Subcutaneous abdominal adipose tissue (tissue), 5 donors: Measurements from ENCODE around the gene KMT2D.

ENCODE experiments used
- H3K27ac ChIP-seq: one replicate; pipeline ENCODE4 v1.7.0; 2013; ENCODE audit warnings: low read depth, mild to moderate bottlenecking, inconsistent platforms, low read length, moderate library complexity
- H3K27me3 ChIP-seq, 5 donors: one replicate each; pipeline ENCODE4 v1.7.0; 2013; ENCODE audit warnings: low read length in 5 of 5, inconsistent platforms in 1 of 5; ENCODE audit not compliant: control insufficient read depth in 5 of 5, insufficient read depth in 4 of 5
- H3K36me3 ChIP-seq, 5 donors: one replicate each; pipeline ENCODE4 v1.7.0; 2013; ENCODE audit warnings: low read length in 5 of 5; ENCODE audit not compliant: control insufficient read depth in 5 of 5, insufficient read depth in 5 of 5
- H3K4me1 ChIP-seq, 5 donors: one replicate each; pipeline ENCODE4 v1.7.0; 2013; ENCODE audit warnings: low read length in 5 of 5, mild to moderate bottlenecking in 3 of 5, moderate library complexity in 1 of 5; ENCODE audit not compliant: control insufficient read depth in 5 of 5, insufficient read depth in 5 of 5
- H3K4me3 ChIP-seq, 5 donors: one replicate each; pipeline ENCODE4 v1.7.0; 2013; ENCODE audit warnings: low read length in 5 of 5, low read depth in 1 of 5
- H3K9ac ChIP-seq, 5 donors: one replicate each; pipeline ENCODE4 v1.7.0; 2013; ENCODE audit warnings: low read length in 5 of 5, mild to moderate bottlenecking in 4 of 5, moderate library complexity in 3 of 5
- H3K9me3 ChIP-seq, 5 donors: one replicate each; pipeline ENCODE4 v1.7.0; 2013; ENCODE audit warnings: low read length in 5 of 5; ENCODE audit not compliant: control insufficient read depth in 5 of 5
- donor health status: healthy.
- donor health status: healthy.
- donor health status: healthy.
- donor health status: healthy.
- donor health status: healthy.

Gene KMT2D

GRCh38 chr12:49044660-49045059 lies 15.9 kb downstream of the KMT2D start:
- peaks cover 7 to 100% (median 98%) of the 10 kb centered on the region in 5 donors for H3K36me3 ChIP-seq
- no peak overlapping the region for H3K27ac ChIP-seq
- peak overlapping the region in 1 of 5 donors; percentile 46 for H3K9ac ChIP-seq
- H3K9me3 ChIP-seq: no peaks in the 10 kb centered on the region
- H3K4me1 ChIP-seq: no peaks in the 10 kb centered on the region
- H3K27me3 ChIP-seq: no peaks in the 10 kb centered on the region
- H3K4me3 ChIP-seq: no peak overlapping the region

DNA sequence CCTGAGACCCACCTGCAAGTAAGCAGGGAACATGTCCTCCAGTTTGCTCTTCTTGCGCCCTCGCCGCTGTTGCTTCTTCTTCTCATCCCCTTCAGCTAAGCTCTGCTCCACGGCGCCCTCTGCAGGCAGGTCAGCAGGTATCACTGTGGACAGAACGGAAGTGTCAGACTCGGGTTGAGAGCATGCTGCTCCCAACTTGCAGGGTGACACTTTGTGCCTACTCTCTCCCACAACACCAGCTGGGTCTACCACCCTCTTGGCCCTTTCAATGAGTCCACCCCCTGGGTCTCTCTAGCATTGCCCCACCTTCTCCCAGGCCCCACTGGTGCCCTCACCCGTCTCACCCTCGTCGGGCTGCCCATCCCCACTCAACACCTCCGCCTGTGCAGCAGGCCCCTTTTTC lies 16.7 kb downstream of the KMT2D start:
- H3K27ac ChIP-seq: no peak overlapping the region
- H3K9ac ChIP-seq: no peak overlapping the region
- H3K4me3 ChIP-seq: no peak overlapping the region
- no peaks in the 10 kb centered on the region for H3K9me3 ChIP-seq
- H3K27me3 ChIP-seq: no peaks in the 10 kb centered on the region
- no peaks in the 10 kb centered on the region for H3K4me1 ChIP-seq
- H3K36me3 ChIP-seq: peaks cover 7 to 100% (median 98%) of the 10 kb centered on the region in 5 donors

DNA sequence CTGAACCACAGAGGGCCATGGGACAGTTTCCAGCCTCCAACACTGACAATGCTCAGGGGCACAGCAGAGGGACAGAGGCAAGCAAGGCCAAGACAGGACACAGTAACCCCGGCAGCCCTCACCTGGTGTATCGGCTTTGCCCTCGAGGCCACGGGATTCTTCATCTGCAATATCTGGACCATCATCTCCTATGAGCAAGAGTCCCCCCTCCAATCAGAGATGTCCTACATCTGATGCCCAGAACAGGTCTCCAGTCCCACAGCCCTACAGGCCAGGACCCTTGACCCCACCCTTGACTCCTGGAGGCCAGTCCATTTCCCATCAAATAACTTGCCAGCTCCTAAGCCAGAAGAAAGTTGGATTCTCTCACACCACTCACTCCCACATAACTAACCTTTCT lies 17.4 kb downstream of the KMT2D start:
- Histone ChIP-seq H3K36me3 (peaks cover 2 to 100% (median 98%) of the 10 kb centered on the region in 5 donors), H3K9ac (no peak overlapping the region), H3K27ac (no peak overlapping the region), H3K9me3 (no peaks in the 10 kb centered on the region), H3K4me1 (no peaks in the 10 kb centered on the region), H3K27me3 (no peaks in the 10 kb centered on the region), H3K4me3 (no peak overlapping the region)

- Histone ChIP-seq H3K9me3 (no peaks in the 10 kb centered on the region), H3K27ac (no peak overlapping the region), H3K4me1 (no peaks in the 10 kb centered on the region), H3K36me3 (peaks cover 0 to 100% (median 98%) of the 10 kb centered on the region in 5 donors), H3K9ac (no peak overlapping the region), H3K4me3 (no peak overlapping the region), H3K27me3 (no peaks in the 10 kb centered on the region)
These were observed 18.6 kb downstream of the KMT2D start for GRCh38 chr12:49041881-49042484.

DNA sequence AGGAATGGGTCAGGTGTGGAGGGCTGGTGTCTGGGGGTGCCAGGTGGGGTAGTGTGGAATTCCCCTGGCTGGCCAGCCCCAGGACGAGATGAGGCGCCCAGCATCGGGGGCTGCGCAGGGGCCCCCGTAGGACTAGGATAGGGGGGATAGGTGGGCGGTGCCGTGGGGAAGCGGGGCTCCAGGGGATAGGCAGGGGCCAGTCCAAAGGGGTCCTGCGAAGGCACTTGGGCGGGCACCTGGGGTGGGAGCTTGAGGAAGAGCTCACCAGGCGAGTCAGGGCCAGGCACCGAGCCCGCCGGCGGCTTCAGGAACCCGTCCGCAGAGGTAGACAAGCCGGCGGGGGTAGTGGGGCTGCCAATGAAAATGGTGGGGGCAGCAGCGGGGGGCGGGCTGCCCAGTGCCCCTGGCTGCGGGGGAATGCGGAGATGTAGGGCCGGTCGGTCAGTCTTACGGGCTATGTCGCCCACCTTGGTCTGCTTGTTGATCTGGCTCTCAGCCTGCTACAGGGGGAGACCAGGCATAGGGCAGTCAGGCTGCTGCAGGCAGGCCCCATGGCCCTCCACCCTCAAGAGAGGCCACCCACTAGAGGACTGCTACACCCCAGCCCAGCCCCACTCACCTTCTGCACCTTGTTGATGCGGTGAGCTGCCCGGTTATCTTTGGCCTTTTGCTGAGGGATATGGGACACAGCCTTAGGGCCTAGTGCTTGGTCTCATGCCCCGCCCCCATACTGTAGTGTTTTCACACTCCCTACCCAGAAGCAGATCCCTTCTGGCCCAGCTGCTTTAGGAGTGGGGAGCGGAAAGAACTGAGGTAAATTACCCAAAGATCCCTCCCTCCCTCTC lies 19.3 kb downstream of the KMT2D start:
- H3K9me3 ChIP-seq: no peaks in the 10 kb centered on the region
- no peaks in the 10 kb centered on the region for H3K27me3 ChIP-seq
- H3K4me1 ChIP-seq: no peaks in the 10 kb centered on the region
- no peak overlapping the region for H3K9ac ChIP-seq
- no peak overlapping the region for H3K27ac ChIP-seq
- no peak overlapping the region for H3K4me3 ChIP-seq
- H3K36me3 ChIP-seq: peaks cover 2 to 98% (median 97%) of the 10 kb centered on the region in 5 donors

- no peaks in the 10 kb centered on the region for H3K9me3 ChIP-seq
- no peaks in the 10 kb centered on the region for H3K27me3 ChIP-seq
- H3K36me3 ChIP-seq: peaks cover 2 to 93% (median 89%) of the 10 kb centered on the region in 5 donors
These were observed 20.2 kb downstream of the KMT2D start for GRCh38 chr12:49040364-49040855.

DNA sequence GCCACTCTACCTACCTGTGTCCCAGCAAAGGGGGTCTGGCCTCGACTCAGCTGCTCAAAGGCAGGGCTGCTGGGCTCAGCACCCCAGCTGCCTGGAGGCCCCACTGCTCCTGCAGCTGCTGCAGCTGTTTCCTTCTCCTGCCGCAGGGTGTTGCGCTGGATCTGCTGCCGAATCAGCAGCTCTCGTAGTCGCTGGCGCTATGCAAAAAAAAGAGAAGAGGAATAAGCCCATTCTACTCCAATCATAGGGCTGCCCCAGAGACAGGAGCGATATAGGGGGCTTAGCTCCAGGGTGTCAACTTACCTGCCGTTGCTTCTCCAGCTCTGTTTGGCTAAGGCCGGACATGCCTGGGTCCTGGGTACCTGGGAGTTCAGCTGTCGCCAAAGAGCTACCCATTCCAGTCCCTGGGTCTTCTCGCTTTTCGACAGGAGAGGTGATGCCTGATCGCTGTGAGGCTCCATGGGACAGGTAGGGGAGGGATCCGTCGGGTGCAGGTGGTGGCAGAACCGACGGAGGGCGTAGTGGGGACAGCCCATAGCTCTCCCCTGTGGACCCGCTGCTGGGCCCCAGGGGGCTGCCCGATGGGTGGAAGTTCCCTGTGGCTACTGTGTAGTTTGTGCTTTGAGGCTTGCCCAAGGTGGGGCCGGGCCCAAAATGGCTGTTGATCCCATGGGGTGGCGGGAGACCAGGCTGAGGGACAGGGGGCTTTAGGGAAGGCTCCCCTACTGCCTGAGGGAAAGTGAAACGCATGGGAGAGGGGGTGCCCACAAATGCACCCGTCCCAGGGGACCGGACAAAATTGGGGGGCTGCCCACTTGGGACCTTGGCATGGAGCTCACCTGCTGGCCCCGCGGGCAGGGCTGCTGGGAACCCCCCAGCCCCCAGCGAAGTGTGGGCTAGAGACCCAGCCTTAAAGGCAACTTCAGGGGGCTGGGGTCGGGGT lies 20.9 kb downstream of the KMT2D start:
- H3K9me3 ChIP-seq: no peaks in the 10 kb centered on the region
- H3K4me3 ChIP-seq: no peak overlapping the region
- peaks cover 2 to 92% (median 89%) of the 10 kb centered on the region in 5 donors for H3K36me3 ChIP-seq

More at GRCh38 chr12:49040364-49040855, 20.2 kb downstream of the KMT2D start:
- Histone ChIP-seq H3K4me1 (no peaks in the 10 kb centered on the region), H3K4me3 (no peak overlapping the region), H3K9ac (no peak overlapping the region), H3K27ac (no peak overlapping the region)

GRCh38 chr12:49038291-49038955 lies 22.2 kb downstream of the KMT2D start:
- no peak overlapping the region for H3K27ac ChIP-seq
- H3K4me3 ChIP-seq: no peak overlapping the region
- H3K4me1 ChIP-seq: no peaks in the 10 kb centered on the region
- no peaks in the 10 kb centered on the region for H3K9me3 ChIP-seq
- no peak overlapping the region for H3K9ac ChIP-seq
- no peaks in the 10 kb centered on the region for H3K27me3 ChIP-seq
- peaks cover 2 to 92% (median 89%) of the 10 kb centered on the region in 5 donors for H3K36me3 ChIP-seq

More for the DNA sequence above, 20.9 kb downstream of the KMT2D start:
- Histone ChIP-seq H3K27me3 (no peaks in the 10 kb centered on the region), H3K9ac (no peak overlapping the region), H3K27ac (no peak overlapping the region), H3K4me1 (no peaks in the 10 kb centered on the region)

DNA sequence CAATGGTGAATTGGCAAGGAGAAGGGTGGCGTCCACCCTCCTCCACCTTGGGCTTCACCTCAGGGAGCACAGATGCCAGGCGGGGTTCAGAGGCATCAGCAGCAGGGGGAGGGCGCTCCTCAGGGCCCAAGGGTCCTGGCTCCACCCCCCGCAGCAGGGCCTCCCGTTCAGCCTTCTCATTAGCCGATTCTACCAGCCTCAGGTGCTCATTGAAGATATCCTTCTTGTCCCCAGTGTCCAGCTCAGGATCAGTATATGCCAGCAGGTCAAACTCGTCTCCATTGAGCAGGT lies 22.7 kb downstream of the KMT2D start:
- Histone ChIP-seq H3K36me3 (peaks cover 2 to 92% (median 89%) of the 10 kb centered on the region in 5 donors), H3K4me1 (no peaks in the 10 kb centered on the region), H3K27ac (no peak overlapping the region), H3K9ac (no peak overlapping the region), H3K9me3 (no peaks in the 10 kb centered on the region), H3K27me3 (no peaks in the 10 kb centered on the region), H3K4me3 (no peak overlapping the region)
